ENCODE data around the gene PRSS1.

- TF ChIP-seq, protein P1, sequence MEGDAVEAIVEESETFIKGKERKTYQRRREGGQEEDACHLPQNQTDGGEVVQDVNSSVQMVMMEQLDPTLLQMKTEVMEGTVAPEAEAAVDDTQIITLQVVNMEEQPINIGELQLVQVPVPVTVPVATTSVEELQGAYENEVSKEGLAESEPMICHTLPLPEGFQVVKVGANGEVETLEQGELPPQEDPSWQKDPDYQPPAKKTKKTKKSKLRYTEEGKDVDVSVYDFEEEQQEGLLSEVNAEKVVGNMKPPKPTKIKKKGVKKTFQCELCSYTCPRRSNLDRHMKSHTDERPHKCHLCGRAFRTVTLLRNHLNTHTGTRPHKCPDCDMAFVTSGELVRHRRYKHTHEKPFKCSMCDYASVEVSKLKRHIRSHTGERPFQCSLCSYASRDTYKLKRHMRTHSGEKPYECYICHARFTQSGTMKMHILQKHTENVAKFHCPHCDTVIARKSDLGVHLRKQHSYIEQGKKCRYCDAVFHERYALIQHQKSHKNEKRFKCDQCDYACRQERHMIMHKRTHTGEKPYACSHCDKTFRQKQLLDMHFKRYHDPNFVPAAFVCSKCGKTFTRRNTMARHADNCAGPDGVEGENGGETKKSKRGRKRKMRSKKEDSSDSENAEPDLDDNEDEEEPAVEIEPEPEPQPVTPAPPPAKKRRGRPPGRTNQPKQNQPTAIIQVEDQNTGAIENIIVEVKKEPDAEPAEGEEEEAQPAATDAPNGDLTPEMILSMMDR (IDR thresholded peaks at IDR 0.05) = peak; percentile 80 to 90 (median 87)
- TF ChIP-seq POLR2A (IDR thresholded peaks at IDR 0.05) = no peak
Observed at GRCh38 chr7:142782922-142783900, 33.9 kb downstream of the PRSS1 start.

Measured in tibial nerve (tissue), 3 donors.